GM13977 (cell line): ENCODE measurements around the gene ENDOU.

ENCODE experiments used
- DNase-seq: peaks from one replicate; pipeline ENCODE4 v3.0.0; 2012; ENCODE audit warnings: low spot score
- in situ Hi-C: fragments of 300-500 bp; cut with MboI; formaldehyde crosslinking; loops from one replicate; pipeline ENCODE4 v1.12.0; 2022; ENCODE audit warnings: low sequenced_read_pairs, low pct_unique_long_range_greater_than_20kb, mixed read lengths, inconsistent platforms; ENCODE audit not compliant: unreplicated experiment
- TF ChIP-seq, protein P1 (sequence below): IDR thresholded peaks from 2 replicates; pipeline ENCODE4 v1.5.1; 2012; ENCODE audit warnings: mild to moderate bottlenecking, control low read depth; ENCODE audit not compliant: insufficient read depth; ENCODE audit errors: extremely low read depth, missing control alignments

ENDOU gene

DNA sequence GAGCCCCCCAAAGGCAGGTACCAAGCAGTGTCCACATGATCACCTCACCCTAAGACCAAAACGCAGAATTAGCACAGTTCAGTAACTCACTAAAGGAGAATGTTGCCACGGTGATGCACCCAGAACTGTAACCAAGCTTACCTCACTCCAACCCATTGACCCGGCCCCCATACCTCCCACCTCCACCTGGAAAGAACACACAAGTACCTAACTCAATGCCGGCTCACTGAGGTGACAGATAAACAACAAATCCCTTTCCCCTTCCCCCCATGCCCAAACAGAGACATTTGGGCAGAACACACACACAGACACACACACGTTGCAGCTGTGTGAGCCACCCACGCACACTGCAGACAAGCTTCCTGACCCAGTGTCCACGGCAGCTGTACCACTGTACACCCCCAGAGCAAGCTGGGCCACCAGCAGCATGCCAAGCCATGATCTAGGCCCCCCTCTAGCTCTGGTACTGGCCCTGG lies 32.1 kb upstream of the ENDOU start:
- in situ Hi-C loops, result no loop called here
- no peak for DNase-seq
- TF ChIP-seq, protein P1, sequence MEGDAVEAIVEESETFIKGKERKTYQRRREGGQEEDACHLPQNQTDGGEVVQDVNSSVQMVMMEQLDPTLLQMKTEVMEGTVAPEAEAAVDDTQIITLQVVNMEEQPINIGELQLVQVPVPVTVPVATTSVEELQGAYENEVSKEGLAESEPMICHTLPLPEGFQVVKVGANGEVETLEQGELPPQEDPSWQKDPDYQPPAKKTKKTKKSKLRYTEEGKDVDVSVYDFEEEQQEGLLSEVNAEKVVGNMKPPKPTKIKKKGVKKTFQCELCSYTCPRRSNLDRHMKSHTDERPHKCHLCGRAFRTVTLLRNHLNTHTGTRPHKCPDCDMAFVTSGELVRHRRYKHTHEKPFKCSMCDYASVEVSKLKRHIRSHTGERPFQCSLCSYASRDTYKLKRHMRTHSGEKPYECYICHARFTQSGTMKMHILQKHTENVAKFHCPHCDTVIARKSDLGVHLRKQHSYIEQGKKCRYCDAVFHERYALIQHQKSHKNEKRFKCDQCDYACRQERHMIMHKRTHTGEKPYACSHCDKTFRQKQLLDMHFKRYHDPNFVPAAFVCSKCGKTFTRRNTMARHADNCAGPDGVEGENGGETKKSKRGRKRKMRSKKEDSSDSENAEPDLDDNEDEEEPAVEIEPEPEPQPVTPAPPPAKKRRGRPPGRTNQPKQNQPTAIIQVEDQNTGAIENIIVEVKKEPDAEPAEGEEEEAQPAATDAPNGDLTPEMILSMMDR, result no peak

DNA sequence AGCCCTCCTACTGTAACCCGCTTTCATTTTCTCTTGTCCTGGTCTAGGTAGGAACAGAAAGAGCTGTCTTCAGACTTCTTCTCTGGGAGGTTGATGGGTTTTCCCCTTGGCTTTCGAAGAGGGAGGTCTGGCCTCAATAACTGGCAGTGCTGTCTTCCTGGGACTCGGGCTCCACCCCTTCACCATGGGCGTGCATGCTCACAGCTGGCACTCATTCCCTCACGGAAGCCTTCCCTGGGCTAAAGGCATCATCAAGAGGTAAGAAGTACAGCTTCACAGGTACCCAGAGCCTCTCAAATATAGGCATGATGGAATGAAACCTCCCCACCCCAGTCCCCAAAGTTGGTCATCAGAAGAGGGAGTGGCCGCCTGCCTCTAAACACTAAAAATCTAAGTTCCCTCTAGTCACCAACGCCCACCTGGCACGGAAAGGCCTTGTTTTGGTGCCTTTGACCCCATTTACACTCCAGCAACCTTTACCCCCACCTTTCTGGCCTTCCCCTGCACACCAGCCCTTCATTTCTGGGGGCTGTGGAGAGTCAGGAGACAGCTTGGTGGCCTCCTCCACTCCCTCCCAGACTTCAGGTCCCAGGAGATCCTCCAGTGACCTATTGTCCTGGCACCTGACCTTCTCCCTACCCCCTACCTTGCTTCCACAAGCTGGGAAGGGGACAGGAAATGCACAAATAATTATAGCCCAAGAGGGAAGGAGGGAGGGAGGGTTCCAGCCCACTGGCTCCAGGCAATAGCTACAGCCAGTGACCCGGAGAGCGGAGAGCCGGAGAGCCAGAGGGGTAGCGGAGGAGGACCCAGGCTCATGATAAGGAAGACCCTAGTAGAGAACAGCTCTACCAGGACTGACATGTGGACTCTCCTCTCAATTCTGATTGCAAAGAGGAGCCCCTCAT lies 30.6 kb upstream of the ENDOU start:
- TF ChIP-seq, protein P1, result no peak
- peak; percentile 85 for DNase-seq

DNA sequence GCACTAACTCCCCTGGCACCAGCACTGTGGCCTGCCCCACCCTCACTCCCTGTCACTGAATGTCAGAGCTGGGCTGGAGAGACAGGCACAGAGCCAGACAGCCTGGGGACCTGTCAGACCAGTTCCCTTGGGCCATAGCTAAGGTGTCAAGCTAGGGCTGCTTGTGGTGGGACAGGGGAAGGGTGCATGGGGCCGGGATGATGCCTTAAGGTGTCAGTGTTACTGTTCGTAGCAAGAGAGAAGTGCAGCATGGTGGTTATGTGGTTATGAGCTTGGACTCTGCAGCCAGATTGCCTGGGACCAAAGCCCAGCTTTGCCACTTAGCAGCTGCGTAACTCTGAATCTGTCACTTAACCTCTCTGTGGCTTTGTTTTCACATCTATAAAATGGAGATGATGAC lies 29.6 kb upstream of the ENDOU start:
- DNase-seq, result no peak
- TF ChIP-seq, protein P1, result no peak
- in situ Hi-C loops, result no loop called here

More for the DNA sequence above, 30.6 kb upstream of the ENDOU start:
- in situ Hi-C loops, result no loop called here

DNA sequence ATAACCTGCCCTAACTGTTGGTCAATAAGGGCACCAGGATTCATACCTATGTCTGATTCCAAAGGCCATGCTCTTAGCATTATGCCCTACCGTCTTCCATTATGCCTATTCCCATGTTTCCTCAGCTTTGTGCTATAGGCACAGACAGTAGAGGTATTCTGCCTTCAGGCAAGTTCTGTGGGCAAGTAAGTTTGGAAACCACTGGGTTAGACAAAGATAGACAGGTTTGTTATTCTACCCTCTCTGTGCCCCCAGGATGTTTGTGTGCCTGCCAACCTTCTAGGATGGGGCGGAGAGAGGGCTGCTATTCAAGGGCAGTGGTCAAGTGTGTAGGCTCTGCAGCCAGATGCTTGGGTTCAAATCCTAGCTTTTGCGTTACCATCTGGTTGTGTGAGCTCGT lies 28.8 kb upstream of the ENDOU start:
- DNase-seq, result no peak
- in situ Hi-C loops, result no loop called here
- TF ChIP-seq, protein P1, result no peak

DNA sequence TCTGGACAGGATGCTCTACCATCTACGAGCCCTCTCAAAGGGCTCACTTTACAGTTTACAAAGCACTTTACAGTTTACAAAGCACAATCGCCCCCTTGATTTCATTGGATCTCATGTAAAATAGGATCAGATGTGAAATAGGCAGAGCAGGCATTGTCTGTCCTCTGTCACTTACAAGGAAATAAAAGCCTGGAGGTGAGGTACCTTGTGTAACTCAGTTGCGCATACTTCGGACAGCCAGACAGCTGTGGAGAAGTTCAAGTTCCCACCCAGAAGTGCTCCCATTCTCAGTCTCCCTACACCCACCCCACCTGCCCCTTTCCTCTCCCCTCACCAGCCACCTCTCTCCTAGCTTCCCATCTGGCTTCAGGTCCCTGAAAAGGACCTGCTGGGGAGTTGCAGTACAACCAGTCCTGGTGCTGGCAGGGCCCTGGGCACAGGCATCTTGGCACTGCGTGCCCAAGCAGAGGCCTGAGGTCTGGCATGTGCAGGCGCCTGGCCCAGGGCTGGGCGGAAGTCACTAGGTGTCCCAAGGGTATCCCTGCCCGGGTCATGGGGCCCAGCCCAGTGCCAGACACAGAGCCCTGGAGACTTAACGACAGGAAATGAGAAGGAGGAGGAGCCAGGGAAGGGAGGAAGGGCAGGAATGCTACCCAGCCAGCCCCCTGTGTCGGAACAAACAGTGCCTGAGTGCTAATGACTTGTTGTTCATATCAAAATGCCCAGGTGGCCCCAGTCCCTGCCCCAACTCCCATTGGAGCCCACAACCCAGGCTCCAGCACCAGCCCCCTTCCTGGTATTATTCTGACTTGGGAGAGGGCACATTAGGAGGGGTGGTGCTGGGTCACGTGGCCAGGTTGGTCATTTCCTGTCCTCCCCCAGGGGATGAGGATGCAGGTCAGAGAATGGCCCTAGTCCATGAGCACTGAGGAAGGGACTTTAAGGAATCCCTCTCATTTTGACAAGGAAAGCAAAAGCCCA lies 28.0 kb upstream of the ENDOU start:
- in situ Hi-C loops, result no loop called here
- DNase-seq, result no peak
- TF ChIP-seq, protein P1, result no peak

DNA sequence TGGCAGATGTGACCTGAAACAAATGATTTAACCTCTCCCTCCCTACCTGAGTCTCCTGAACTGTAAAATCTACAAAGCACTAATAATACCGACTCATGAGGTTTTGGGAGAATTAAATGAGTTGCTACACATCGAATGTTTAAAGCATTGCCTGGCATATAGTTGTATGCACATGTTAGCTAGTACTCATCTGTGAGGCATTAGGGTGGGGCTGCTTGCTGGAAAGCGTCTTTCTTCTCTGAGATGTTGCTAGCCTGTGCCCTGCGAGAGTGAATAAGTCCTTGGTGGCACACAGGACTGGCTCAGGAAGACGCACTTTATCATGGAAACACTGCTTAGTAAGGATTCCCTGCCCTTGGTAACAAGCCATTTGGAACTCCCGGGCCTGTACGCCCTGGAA lies 27.3 kb upstream of the ENDOU start:
- TF ChIP-seq, protein P1, result no peak
- in situ Hi-C loops, result no loop called here
- no peak for DNase-seq
